Neuronal stem cell (in vitro differentiated cells): ENCODE results near the gene SGO1.

Experiments
- DNase-seq: peaks from one replicate; pipeline ENCODE4 v3.0.0-alpha.2; 2013; ENCODE audit warnings: low spot score
- H2AFZ ChIP-seq: one replicate; pipeline ENCODE4 v1.6.1; 2013; ENCODE audit warnings: mild to moderate bottlenecking, low read length, inconsistent platforms
- H2AK5ac ChIP-seq: 2 replicates; pipeline ENCODE4 v1.6.1; 2013; ENCODE audit warnings: low read depth, mild to moderate bottlenecking, inconsistent platforms, low read length, moderate library complexity, mixed read lengths
- H2BK120ac ChIP-seq: 2 replicates; pipeline ENCODE4 v1.6.1; 2013; ENCODE audit warnings: low read depth, mild to moderate bottlenecking, inconsistent platforms, low read length, moderate library complexity, mixed read lengths
- H2BK12ac ChIP-seq: one replicate; pipeline ENCODE4 v1.6.1; 2013; ENCODE audit warnings: low read length, inconsistent platforms
- H2BK15ac ChIP-seq: 2 replicates; pipeline ENCODE4 v1.6.1; 2013; ENCODE audit warnings: mild to moderate bottlenecking, low read length, inconsistent platforms, mixed read lengths
- H2BK5ac ChIP-seq: one replicate; pipeline ENCODE4 v1.6.1; 2013; ENCODE audit warnings: inconsistent platforms, mild to moderate bottlenecking, low read length, moderate library complexity
- H3K14ac ChIP-seq: one replicate; pipeline ENCODE4 v1.6.1; 2013; ENCODE audit warnings: low read length, inconsistent platforms
- H3K18ac ChIP-seq: 2 replicates; pipeline ENCODE4 v1.6.1; 2013; ENCODE audit warnings: low read length, inconsistent platforms
- H3K23ac ChIP-seq: 2 replicates; pipeline ENCODE4 v1.6.1; 2013; ENCODE audit warnings: low read depth, mild to moderate bottlenecking, mixed read lengths, low read length, inconsistent platforms; ENCODE audit not compliant: poor library complexity
- H3K27ac ChIP-seq: replicated peaks from 3 replicates; pipeline ENCODE4 v1.5.1; 2013; ENCODE audit warnings: low read length, inconsistent platforms
- H3K27me3 ChIP-seq, 3 experiments: 2 replicates each; pipeline ENCODE4 v1.6.1; 2013; ENCODE audit warnings: low read length in 3 of 3, mild to moderate bottlenecking in 2 of 3, inconsistent platforms in 1 of 3, low read depth in 1 of 3, mixed read lengths in 1 of 3, moderate library complexity in 1 of 3; ENCODE audit not compliant: control insufficient read depth in 3 of 3, insufficient read depth in 3 of 3
- H3K36me3 ChIP-seq, 2 donors: replicated peaks in 1 of 2; 2 replicates each; pipeline ENCODE4 v1.6.1; 2013; ENCODE audit warnings: low read length in 2 of 2; ENCODE audit not compliant: control insufficient read depth in 2 of 2, insufficient read depth in 2 of 2
- H3K4ac ChIP-seq: 2 replicates; pipeline ENCODE4 v1.6.1; 2013; ENCODE audit warnings: inconsistent platforms, mild to moderate bottlenecking, low read length, moderate library complexity
- H3K4me1 ChIP-seq, 2 donors: 1 replicate in 1 of 2; 2 replicates in 1 of 2; pipeline ENCODE4 v1.6.1; 2013; ENCODE audit warnings: low read length in 2 of 2, low read depth in 1 of 2; ENCODE audit not compliant: control insufficient read depth in 2 of 2, insufficient read depth in 1 of 2
- H3K4me2 ChIP-seq: one replicate; pipeline ENCODE4 v1.6.1; 2013; ENCODE audit warnings: mild to moderate bottlenecking, low read length, inconsistent platforms; ENCODE audit not compliant: insufficient read depth, poor library complexity, severe bottlenecking
- H3K4me3 ChIP-seq, 2 donors: 2 replicates each; pipeline ENCODE4 v1.5.1; 2013; ENCODE audit warnings: low read length in 2 of 2, mild to moderate bottlenecking in 2 of 2, inconsistent platforms in 1 of 2, moderate library complexity in 1 of 2
- H3K79me1 ChIP-seq: one replicate; pipeline ENCODE4 v1.6.1; 2013; ENCODE audit warnings: low read depth, mild to moderate bottlenecking, inconsistent platforms, low read length, moderate library complexity
- H3K9ac ChIP-seq: one replicate; pipeline ENCODE4 v1.6.1; 2013; ENCODE audit warnings: mild to moderate bottlenecking, low read depth, low read length, inconsistent platforms; ENCODE audit not compliant: poor library complexity
- H3K9me3 ChIP-seq, 2 donors: replicated peaks in 1 of 2; 2 replicates each; pipeline versions ENCODE3 to v1.6.1; 2013; ENCODE audit warnings: low read length in 2 of 2, mild to moderate bottlenecking in 2 of 2, inconsistent platforms in 1 of 2, low read depth in 1 of 2, mixed read lengths in 1 of 2, moderate library complexity in 1 of 2; ENCODE audit not compliant: control insufficient read depth in 2 of 2, insufficient read depth in 1 of 2
- H4K8ac ChIP-seq: one replicate; pipeline ENCODE4 v1.6.1; 2013; ENCODE audit warnings: low read depth, mild to moderate bottlenecking, inconsistent platforms, low read length, moderate library complexity
- H4K91ac ChIP-seq: one replicate; pipeline ENCODE4 v1.6.1; 2013; ENCODE audit warnings: low read length, low read depth, mild to moderate bottlenecking, inconsistent platforms; ENCODE audit not compliant: poor library complexity
- WGBS, 2 donors: extraction: QIAGEN DNeasy Blood & Tissue Kit; methylation state at CpG; one replicate each; pipeline ENCODE4 v1.1.7; 2013; ENCODE audit warnings: missing lambda C conversion rate in 2 of 2, mixed read lengths in 1 of 2; ENCODE audit not compliant: insufficient read length in 2 of 2, insufficient replicate concordance in 1 of 2; ENCODE audit errors: extremely low coverage in 2 of 2; 5-methylcytosine and 5-hydroxymethylcytosine counted together

SGO1 gene

GRCh38 chr3:20145874-20146273 is 40.1 kb downstream of the SGO1 start:
- Histone ChIP-seq H3K27me3 (no peaks in the 10 kb centered on the region), H3K9ac (no peak overlapping the region), H3K23ac (no peak overlapping the region), H3K14ac (no peak overlapping the region), H3K4me1 (peaks cover 5 to 9% of the 10 kb centered on the region in 2 donors), H2BK12ac (no peak overlapping the region), H3K4ac (no peak overlapping the region), H2BK15ac (no peak overlapping the region), H2AFZ (no peak overlapping the region), H3K4me2 (no peak overlapping the region), H3K18ac (no peak overlapping the region), H3K36me3 (peaks cover 2 to 4% of the 10 kb centered on the region in 2 donors), H2BK120ac (no peak overlapping the region), H4K91ac (no peak overlapping the region), H3K79me1 (no peaks in the 10 kb centered on the region), H3K9me3 (peaks cover 0 to 2% of the 10 kb centered on the region in 2 donors), H3K4me3 (no peak overlapping the region), H2AK5ac (no peak overlapping the region), H3K27ac (no peak overlapping the region), H4K8ac (no peak overlapping the region), H2BK5ac (no peak overlapping the region)
- no peak for DNase-seq
- WGBS, 2 donors = no CpG with 5 or more reads among the region's 2 CpGs

- no peak overlapping the region for H2AK5ac ChIP-seq
- peaks cover 0 to 4% of the 10 kb centered on the region in 2 donors for H3K36me3 ChIP-seq
- no peak for DNase-seq
- H3K4me2 ChIP-seq = no peak overlapping the region
- H3K4ac ChIP-seq = no peak overlapping the region
- no peaks in the 10 kb centered on the region for H3K79me1 ChIP-seq
- no peak overlapping the region for H3K9ac ChIP-seq
- H2BK5ac ChIP-seq = no peak overlapping the region
- H3K23ac ChIP-seq = no peak overlapping the region
- H2BK12ac ChIP-seq = no peak overlapping the region
- no CpG with 5 or more reads among the region's 2 CpGs for WGBS, 2 donors
- no peaks in the 10 kb centered on the region for H3K9me3 ChIP-seq
- no peak overlapping the region for H3K27ac ChIP-seq
- H2BK120ac ChIP-seq = no peak overlapping the region
- H3K4me3 ChIP-seq = no peak overlapping the region
- H4K91ac ChIP-seq = no peak overlapping the region
- peaks cover 5 to 13% of the 10 kb centered on the region in 2 donors for H3K4me1 ChIP-seq
- H3K18ac ChIP-seq = no peak overlapping the region
- H4K8ac ChIP-seq = no peak overlapping the region
- H2AFZ ChIP-seq = no peak overlapping the region
- no peak overlapping the region for H2BK15ac ChIP-seq
- H3K14ac ChIP-seq = no peak overlapping the region
- no peaks in the 10 kb centered on the region for H3K27me3 ChIP-seq
Measured at GRCh38 chr3:20143519-20143918, 42.5 kb downstream of the SGO1 start.

- Histone ChIP-seq H2BK120ac (no peak overlapping the region), H3K36me3 (peaks cover 0 to 3% of the 10 kb centered on the region in 2 donors), H4K8ac (peak overlapping the region; percentile 9), H4K91ac (no peak overlapping the region), H2AFZ (peak overlapping the region; percentile 84), H3K18ac (peak overlapping the region; percentile 69), H3K9me3 (no peaks in the 10 kb centered on the region), H3K27me3 (no peaks in the 10 kb centered on the region), H2BK12ac (peak overlapping the region; percentile 24), H3K9ac (no peak overlapping the region), H3K23ac (no peak overlapping the region), H3K4ac (peak overlapping the region; percentile 5), H3K79me1 (no peaks in the 10 kb centered on the region), H3K4me1 (peaks cover 5 to 13% of the 10 kb centered on the region in 2 donors), H2AK5ac (no peak overlapping the region), H2BK5ac (no peak overlapping the region), H2BK15ac (peak overlapping the region; percentile 9), H3K4me3 (no peak overlapping the region), H3K14ac (no peak overlapping the region), H3K27ac (peak overlapping the region; percentile 78), H3K4me2 (no peak overlapping the region)
- DNase-seq = no peak
- WGBS, 2 donors = no CpG with 5 or more reads among the region's 4 CpGs
Measured at GRCh38 chr3:20142517-20142916, 43.5 kb downstream of the SGO1 start.

- Histone ChIP-seq H3K79me1 (no peaks in the 10 kb centered on the region), H3K27ac (peak overlapping the region; percentile 78), H3K36me3 (peaks cover 0 to 3% of the 10 kb centered on the region in 2 donors), H3K18ac (no peak overlapping the region), H3K14ac (no peak overlapping the region), H3K4ac (no peak overlapping the region), H3K9me3 (no peaks in the 10 kb centered on the region), H3K27me3 (no peaks in the 10 kb centered on the region), H2BK5ac (no peak overlapping the region), H2AFZ (peak overlapping the region; percentile 84), H3K4me1 (peaks cover 5 to 13% of the 10 kb centered on the region in 2 donors), H3K23ac (no peak overlapping the region), H3K9ac (no peak overlapping the region), H3K4me2 (no peak overlapping the region), H3K4me3 (no peak overlapping the region), H2BK15ac (no peak overlapping the region), H2BK12ac (no peak overlapping the region), H4K8ac (no peak overlapping the region), H2AK5ac (no peak overlapping the region), H4K91ac (no peak overlapping the region), H2BK120ac (no peak overlapping the region)
- whole genome bisulfite sequencing, 2 donors = no CpG with 5 or more reads among the region's 7 CpGs
- peak; percentile 86 for DNase-seq
Measured at GRCh38 chr3:20141851-20142250, 44.2 kb downstream of the SGO1 start.
